ENCODE results near the gene ATP2B2. TPM values are rescaled to one million over a fixed set of nuclear protein-coding genes. Genes with fewer than 3 reads are reported as not detected.

The ATP2B2 gene
- total RNA-seq, 4 donors from 2014 or later: 0.42 to 2.0 (median 1.1) TPM

GRCh38 chr3:10450494-10451440 is 54.6 kb downstream of the ATP2B2 start:
- WGBS, 2 donors: 51 to 58% methylated on average over 20 to 21 of the region's 22 CpGs
- Histone ChIP-seq H3K4me3 (no peak overlapping the region), H3K27ac (no peak overlapping the region), H3K9me3 (no peaks in the 10 kb centered on the region), H3K27me3 (no peaks in the 10 kb centered on the region), H3K36me3 (no peaks in the 10 kb centered on the region), H3K4me1 (no peaks in the 10 kb centered on the region)
- DNase-seq (ENCODE audit: low spot score in 2 of 2): no peak
- TF ChIP-seq POLR2A (IDR thresholded peaks at IDR 0.05) (no peak), EP300 (IDR thresholded peaks at IDR 0.05) (no peak)
- TF ChIP-seq, protein P1, sequence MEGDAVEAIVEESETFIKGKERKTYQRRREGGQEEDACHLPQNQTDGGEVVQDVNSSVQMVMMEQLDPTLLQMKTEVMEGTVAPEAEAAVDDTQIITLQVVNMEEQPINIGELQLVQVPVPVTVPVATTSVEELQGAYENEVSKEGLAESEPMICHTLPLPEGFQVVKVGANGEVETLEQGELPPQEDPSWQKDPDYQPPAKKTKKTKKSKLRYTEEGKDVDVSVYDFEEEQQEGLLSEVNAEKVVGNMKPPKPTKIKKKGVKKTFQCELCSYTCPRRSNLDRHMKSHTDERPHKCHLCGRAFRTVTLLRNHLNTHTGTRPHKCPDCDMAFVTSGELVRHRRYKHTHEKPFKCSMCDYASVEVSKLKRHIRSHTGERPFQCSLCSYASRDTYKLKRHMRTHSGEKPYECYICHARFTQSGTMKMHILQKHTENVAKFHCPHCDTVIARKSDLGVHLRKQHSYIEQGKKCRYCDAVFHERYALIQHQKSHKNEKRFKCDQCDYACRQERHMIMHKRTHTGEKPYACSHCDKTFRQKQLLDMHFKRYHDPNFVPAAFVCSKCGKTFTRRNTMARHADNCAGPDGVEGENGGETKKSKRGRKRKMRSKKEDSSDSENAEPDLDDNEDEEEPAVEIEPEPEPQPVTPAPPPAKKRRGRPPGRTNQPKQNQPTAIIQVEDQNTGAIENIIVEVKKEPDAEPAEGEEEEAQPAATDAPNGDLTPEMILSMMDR (IDR thresholded peaks at IDR 0.05): no peak

- no peak for DNase-seq (ENCODE audit: low spot score in 2 of 2)
- no peak for TF ChIP-seq EP300 (IDR thresholded peaks at IDR 0.05)
- no peak for TF ChIP-seq POLR2A (IDR thresholded peaks at IDR 0.05)
- TF ChIP-seq, protein P1 (IDR thresholded peaks at IDR 0.05): no peak
- 89 to 99% methylated on average over 7 to 18 of the region's 18 CpGs for WGBS, 2 donors
- no peak overlapping the region for H3K27ac ChIP-seq
- H3K9me3 ChIP-seq: no peaks in the 10 kb centered on the region
- H3K4me1 ChIP-seq: no peaks in the 10 kb centered on the region
- no peaks in the 10 kb centered on the region for H3K27me3 ChIP-seq
- H3K36me3 ChIP-seq: no peaks in the 10 kb centered on the region
- no peak overlapping the region for H3K4me3 ChIP-seq
These were observed 56.0 kb downstream of the ATP2B2 start for GRCh38 chr3:10449436-10449835.

DNA sequence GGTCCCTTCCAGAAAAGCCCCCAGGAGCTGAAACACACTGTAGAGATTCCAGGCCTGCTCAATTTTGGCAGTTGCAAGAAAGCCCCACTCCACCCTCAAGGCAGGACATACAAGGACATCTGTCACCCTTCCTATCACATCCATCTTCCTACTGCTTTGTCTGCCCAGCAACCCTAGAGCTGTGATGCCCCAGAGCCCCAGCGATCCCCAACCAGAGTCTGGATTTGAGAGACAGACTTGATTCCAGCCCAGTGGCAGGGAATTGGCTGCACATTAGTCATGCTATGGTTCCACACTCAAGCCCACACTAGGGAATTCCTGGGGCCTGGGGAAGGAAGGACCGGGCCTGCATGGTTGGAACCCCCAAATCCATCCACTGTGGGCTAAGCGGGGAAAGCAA is 56.8 kb downstream of the ATP2B2 start:
- WGBS, 2 donors: 54 to 86% methylated on average over 1 to 3 of the region's 3 CpGs
- no peak for DNase-seq (ENCODE audit: low spot score in 2 of 2)
- H3K27me3 ChIP-seq: no peaks in the 10 kb centered on the region

DNA sequence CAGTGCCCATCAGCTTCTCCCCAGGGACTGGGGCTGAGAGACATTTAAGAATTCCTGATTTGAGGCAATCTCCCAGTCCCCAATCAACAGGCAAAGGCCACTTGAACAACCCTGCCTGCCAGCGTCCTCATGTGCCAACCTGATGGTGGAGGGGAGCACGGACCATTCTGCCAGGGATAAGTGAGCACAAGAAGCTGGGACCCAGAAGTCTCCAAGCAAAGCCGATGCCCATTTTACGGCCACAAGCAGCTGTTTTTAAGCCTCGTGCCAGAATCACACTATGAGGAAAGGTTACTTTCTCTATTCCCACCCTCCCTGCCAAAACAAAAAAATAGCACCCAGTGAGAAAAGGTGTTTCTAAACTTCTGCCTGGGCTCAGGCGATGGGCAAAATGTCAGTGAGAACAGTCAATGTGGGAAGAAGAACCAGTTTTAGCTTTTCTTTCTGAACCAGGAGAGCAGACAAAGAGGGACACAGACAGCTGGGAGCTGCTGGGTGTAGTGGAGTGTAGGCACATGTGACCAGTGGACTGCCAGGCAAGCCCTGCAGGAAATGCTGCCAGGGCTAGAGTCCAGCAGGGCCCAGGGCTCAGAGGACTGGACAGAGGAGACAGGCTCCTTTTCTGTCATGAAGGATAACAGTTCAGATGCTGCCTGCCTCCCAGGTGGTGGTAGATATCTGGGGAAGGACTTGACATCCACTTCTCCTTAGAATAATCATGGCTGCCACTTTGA is 57.7 kb downstream of the ATP2B2 start:
- H3K27me3 ChIP-seq: no peaks in the 10 kb centered on the region
- H3K27ac ChIP-seq: no peak overlapping the region
- no peaks in the 10 kb centered on the region for H3K4me1 ChIP-seq
- no peaks in the 10 kb centered on the region for H3K9me3 ChIP-seq
- H3K36me3 ChIP-seq: no peaks in the 10 kb centered on the region
- no peak for DNase-seq (ENCODE audit: low spot score in 2 of 2)
- no peak overlapping the region for H3K4me3 ChIP-seq
- 65 to 77% methylated on average over 6 of the region's 6 CpGs for WGBS, 2 donors
- TF ChIP-seq EP300 (IDR thresholded peaks at IDR 0.05) (no peak), POLR2A (IDR thresholded peaks at IDR 0.05) (no peak)
- TF ChIP-seq, protein P1 (IDR thresholded peaks at IDR 0.05): no peak

More for the DNA sequence above, 56.8 kb downstream of the ATP2B2 start:
- Histone ChIP-seq H3K9me3 (no peaks in the 10 kb centered on the region), H3K36me3 (no peaks in the 10 kb centered on the region), H3K4me3 (no peak overlapping the region), H3K4me1 (no peaks in the 10 kb centered on the region), H3K27ac (no peak overlapping the region)
- TF ChIP-seq, protein P1 (IDR thresholded peaks at IDR 0.05): no peak
- TF ChIP-seq POLR2A (IDR thresholded peaks at IDR 0.05) (no peak), EP300 (IDR thresholded peaks at IDR 0.05) (no peak)

DNA sequence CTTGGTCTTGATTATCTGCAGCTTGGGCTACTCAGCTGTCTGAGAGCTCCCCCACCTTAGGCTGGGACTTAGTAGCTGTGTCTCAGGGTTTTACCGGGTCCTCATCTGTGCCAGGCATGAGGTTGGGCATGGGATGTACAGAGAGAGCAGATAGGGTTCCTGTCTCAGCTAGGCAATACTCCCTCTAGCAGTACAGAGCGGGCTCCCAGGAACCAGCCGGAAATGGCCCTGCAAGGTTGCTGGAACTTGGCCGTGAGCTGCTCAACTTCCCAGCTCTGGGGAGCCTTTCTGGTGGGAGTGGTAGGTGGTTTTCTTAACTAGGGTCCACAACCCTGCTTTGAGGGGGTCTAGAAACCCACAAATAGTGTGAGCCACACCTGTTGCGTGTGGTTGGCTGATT is 58.3 kb downstream of the ATP2B2 start:
- no peak for DNase-seq (ENCODE audit: low spot score in 2 of 2)
- no peak overlapping the region for H3K4me3 ChIP-seq
- no peak overlapping the region for H3K27ac ChIP-seq
- no peaks in the 10 kb centered on the region for H3K27me3 ChIP-seq
- 76 to 95% methylated on average over 2 of the region's 5 CpGs for WGBS, 2 donors
- H3K36me3 ChIP-seq: no peaks in the 10 kb centered on the region
- no peaks in the 10 kb centered on the region for H3K9me3 ChIP-seq
- no peak for TF ChIP-seq EP300 (IDR thresholded peaks at IDR 0.05)
- no peak for TF ChIP-seq POLR2A (IDR thresholded peaks at IDR 0.05)
- TF ChIP-seq, protein P1 (IDR thresholded peaks at IDR 0.05): no peak
- no peaks in the 10 kb centered on the region for H3K4me1 ChIP-seq

All from tibial nerve (tissue), 4 donors.